HepG2 (cell line): ENCODE data around the gene PAFAH1B1. TPM values are rescaled to one million over a fixed set of nuclear protein-coding genes. Genes with fewer than 3 reads are reported as not detected.
A peak's percentile ranks its signal among the peaks of the same experiment; 100 is the strongest.

Experiments used
- EEA1 ChIP-seq: sonication (generic); formaldehyde crosslinking; IDR thresholded peaks from 2 replicates; pipeline ENCODE4 v1.5.1; 2020; ENCODE audit warnings: mild to moderate bottlenecking, missing genetic modification reagents, borderline replicate concordance
- HMG20B ChIP-seq: conservative IDR thresholded peaks from 2 replicates; pipeline ENCODE4 v1.6.1; 2016; ENCODE audit warnings: missing genetic modification reagents, missing compliant biosample characterization
- HNF4A ChIP-seq: sonication (generic); formaldehyde crosslinking; IDR thresholded peaks from 2 replicates; pipeline ENCODE4 v1.4.0; 2020; ENCODE audit warnings: missing genetic modification reagents
- HOXD1 ChIP-seq: sonication (generic); formaldehyde crosslinking; IDR thresholded peaks from 2 replicates; pipeline ENCODE4 v1.5.0; 2020; ENCODE audit warnings: missing genetic modification reagents
- SALL1 ChIP-seq: sonication (generic); formaldehyde crosslinking; IDR thresholded peaks from 2 replicates; pipeline ENCODE4 v1.8.0; 2022; ENCODE audit warnings: mild to moderate bottlenecking, missing genetic modification reagents
- SP4 ChIP-seq: sonication (generic); formaldehyde crosslinking; IDR thresholded peaks from 2 replicates; pipeline ENCODE4 v1.8.1; 2023; ENCODE audit warnings: mild to moderate bottlenecking, missing genetic modification reagents
- WIZ ChIP-seq: sonication (generic); formaldehyde crosslinking; IDR thresholded peaks from 2 replicates; pipeline ENCODE4 v1.5.1; 2020; ENCODE audit warnings: mild to moderate bottlenecking, missing genetic modification reagents
- ZC3H4 ChIP-seq: sonication (generic); formaldehyde crosslinking; IDR thresholded peaks from 2 replicates; pipeline ENCODE4 v1.4.0; 2020; ENCODE audit warnings: missing genetic modification reagents, borderline replicate concordance
- ZFY ChIP-seq: sonication (generic); formaldehyde crosslinking; IDR thresholded peaks from 2 replicates; pipeline ENCODE4 v1.4.0; 2020; ENCODE audit warnings: missing genetic modification reagents
- ZNF362 ChIP-seq: sonication (generic); formaldehyde crosslinking; IDR thresholded peaks from 2 replicates; pipeline ENCODE4 v1.4.0; 2020; ENCODE audit warnings: missing genetic modification reagents, mild to moderate bottlenecking, borderline replicate concordance
- ZNF567 ChIP-seq: sonication (generic); formaldehyde crosslinking; IDR thresholded peaks from 2 replicates; pipeline ENCODE4 v1.8.1; 2023; ENCODE audit warnings: mild to moderate bottlenecking, missing genetic modification reagents, borderline replicate concordance
- ZNF598 ChIP-seq: sonication (generic); formaldehyde crosslinking; IDR thresholded peaks from 2 replicates; pipeline ENCODE4 v1.5.1; 2020; ENCODE audit warnings: mild to moderate bottlenecking, missing genetic modification reagents, borderline replicate concordance
- ZNF788 ChIP-seq: sonication (generic); formaldehyde crosslinking; IDR thresholded peaks from 2 replicates; pipeline ENCODE4 v1.5.0; 2020; ENCODE audit warnings: mild to moderate bottlenecking, missing genetic modification reagents, borderline replicate concordance
- ZNF790 ChIP-seq: sonication (generic); formaldehyde crosslinking; IDR thresholded peaks from 2 replicates; pipeline ENCODE4 v1.8.0; 2022; ENCODE audit warnings: missing genetic modification reagents, mild to moderate bottlenecking, borderline replicate concordance
- polyA plus RNA-seq, 8 experiments: library from polyadenylated mRNA; depleted of rRNA in 3 of 8; stranded (reverse) in 7 of 8; unstranded in 1 of 8; fragments of >200 nt; fragmentation: Illumina TruSeq in 4 of 8; extraction: Trizol in 4 of 8; gene quantifications; 2 replicates each; pipeline versions ENCODE4 v1.2.1 to v1.2.3, GENCODE V29; 2011 to 2016; ENCODE audit warnings: low read depth in 4 of 8, missing spikeins in 1 of 8, mixed read lengths in 1 of 8; ENCODE audit not compliant: insufficient read depth in 1 of 8
- total RNA-seq, 5 experiments: library from RNA; depleted of rRNA; stranded (reverse); fragments of >200 nt; fragmentation: Illumina TruSeq; extraction: Trizol; gene quantifications; 2 replicates each; pipeline ENCODE4 v1.2.3, GENCODE V29; 2016; ENCODE audit warnings: low read depth in 1 of 5

The PAFAH1B1 gene
- total and polyA plus RNA-seq, 2 of the 13 experiments (the other 11 are each of a cell fraction or from before 2014, with no cell fraction given) = 46.0 to 64.9 TPM

GRCh38 chr17:2710071-2710802 is 116.8 kb downstream of the PAFAH1B1 start (continued):
- TF ChIP-seq EEA1 (CRISPR knock-in tag) = peak; percentile 53; the same call in 1 of the 2 replicates
- no peak for TF ChIP-seq ZNF790 (CRISPR knock-in tag)
- TF ChIP-seq ZNF362 (CRISPR knock-in tag) = no peak
- peak; percentile 41; the same call in 1 of the 2 replicates for TF ChIP-seq SP4
- peak; percentile 8; the same call in 1 of the 2 replicates for TF ChIP-seq HOXD1 (CRISPR knock-in tag)
- no peak for TF ChIP-seq HNF4A (CRISPR knock-in tag)
- TF ChIP-seq ZNF788 (CRISPR knock-in tag) = peak; percentile 53; the same call in 1 of the 2 replicates
- TF ChIP-seq WIZ (CRISPR knock-in tag) = no peak
- TF ChIP-seq ZFY (CRISPR knock-in tag) = 0 out of 2 replicates have a peak, but pooled peaks have one; percentile 11
- 0 out of 2 replicates have a peak, but pooled peaks have one; percentile 31 for TF ChIP-seq ZNF567 (CRISPR knock-in tag)
- peak; percentile 41; the same call in 1 of the 2 replicates for TF ChIP-seq ZC3H4 (CRISPR knock-in tag)
- 0 out of 2 replicates have a peak, but pooled peaks have one; percentile 24 for TF ChIP-seq ZNF598
- TF ChIP-seq SALL1 (CRISPR knock-in tag) = 0 out of 2 replicates have a peak, but pooled peaks have one; percentile 22
- TF ChIP-seq HMG20B (CRISPR knock-in tag) = no peak
- TF ChIP-seq, all 625 proteins: peak for 28
